HuH-7 (cell line): ENCODE data around the gene PLRG1.

Experiments used
- DNase-seq: peaks from one replicate; pipeline ENCODE4 v3.0.0; 2011; ENCODE audit warnings: low spot score

The PLRG1 gene

GRCh38 chr4:154573190-154573870 is 23.1 kb upstream of the PLRG1 start:
- DNase-seq: no peak

- DNase-seq: no peak
Measured at GRCh38 chr4:154569584-154569983, 19.4 kb upstream of the PLRG1 start.

DNA sequence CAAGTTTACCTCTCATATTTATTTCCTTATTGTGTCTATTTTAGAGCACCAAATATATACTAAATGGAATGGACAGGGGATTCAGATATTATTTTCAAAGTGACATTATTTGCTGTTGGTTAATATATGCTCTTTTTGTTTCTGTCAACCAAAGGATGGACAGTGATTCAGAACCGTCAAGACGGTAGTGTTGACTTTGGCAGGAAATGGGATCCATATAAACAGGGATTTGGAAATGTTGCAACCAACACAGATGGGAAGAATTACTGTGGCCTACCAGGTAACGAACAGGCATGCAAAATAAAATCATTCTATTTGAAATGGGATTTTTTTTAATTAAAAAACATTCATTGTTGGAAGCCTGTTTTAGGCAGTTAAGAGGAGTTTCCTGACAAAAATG is 18.8 kb upstream of the PLRG1 start:
- DNase-seq: no peak

- no peak for DNase-seq
Measured at GRCh38 chr4:154566639-154567204, 16.5 kb upstream of the PLRG1 start.

- no peak for DNase-seq
Measured at GRCh38 chr4:154565704-154566103, 15.5 kb upstream of the PLRG1 start.

- no peak for DNase-seq
Measured at GRCh38 chr4:154564311-154564710, 14.1 kb upstream of the PLRG1 start.

- DNase-seq: no peak
Measured at GRCh38 chr4:154562697-154563254, 12.6 kb upstream of the PLRG1 start, which contains the start of gene FGB. FGB (plus strand) TSS chr4:154563011; CDS start chr4:154563019, 8 bp downstream.

- no peak for DNase-seq
Measured at GRCh38 chr4:154560824-154561231, 10.6 kb upstream of the PLRG1 start.

GRCh38 chr4:154560419-154560801 is 10.2 kb upstream of the PLRG1 start:
- DNase-seq: no peak

DNA sequence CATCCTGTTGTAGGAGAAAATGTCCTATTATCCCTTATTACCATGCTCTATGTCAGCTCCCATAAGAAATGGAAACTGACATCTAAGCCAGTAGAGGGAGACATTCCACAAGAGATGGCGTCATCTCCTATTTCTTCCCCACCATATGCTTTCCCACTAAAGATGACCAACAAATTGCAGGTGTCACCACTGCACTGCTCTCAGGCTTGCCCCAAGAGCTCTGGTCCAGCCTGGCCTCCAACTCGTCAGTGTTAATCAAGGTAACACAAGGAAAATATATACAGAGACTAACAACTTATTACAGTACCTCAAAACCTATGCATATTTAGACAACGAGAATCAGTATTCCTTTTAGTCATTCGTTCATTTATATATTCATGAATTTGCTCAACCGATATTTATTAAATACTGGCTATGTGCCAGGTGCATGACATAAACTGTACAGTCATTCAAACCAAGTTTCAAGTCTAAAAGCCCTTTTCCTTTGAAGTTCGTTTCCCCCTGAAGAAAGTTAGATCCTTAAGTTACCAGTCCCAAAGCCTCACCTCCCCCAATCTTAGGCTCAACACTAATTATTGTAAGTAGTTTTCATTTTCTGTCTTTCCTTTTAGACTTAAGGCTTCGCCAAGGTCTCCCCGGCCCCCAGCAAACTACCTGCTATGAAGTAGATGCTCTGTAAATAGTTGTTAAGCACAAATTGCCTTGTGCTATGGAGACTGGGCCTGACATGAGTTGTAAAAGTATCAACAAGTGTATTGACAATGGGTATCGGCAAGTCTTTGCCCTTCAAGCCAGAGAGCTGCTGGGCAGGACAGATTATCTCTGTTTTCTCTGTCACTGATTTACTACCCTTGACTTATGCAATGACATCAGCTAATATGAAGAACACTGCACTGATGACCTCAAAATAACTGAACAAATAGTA is 9.6 kb upstream of the PLRG1 start:
- DNase-seq: peak; percentile 34

- no peak for DNase-seq
Measured at GRCh38 chr4:154559141-154559493, 8.9 kb upstream of the PLRG1 start.

DNA sequence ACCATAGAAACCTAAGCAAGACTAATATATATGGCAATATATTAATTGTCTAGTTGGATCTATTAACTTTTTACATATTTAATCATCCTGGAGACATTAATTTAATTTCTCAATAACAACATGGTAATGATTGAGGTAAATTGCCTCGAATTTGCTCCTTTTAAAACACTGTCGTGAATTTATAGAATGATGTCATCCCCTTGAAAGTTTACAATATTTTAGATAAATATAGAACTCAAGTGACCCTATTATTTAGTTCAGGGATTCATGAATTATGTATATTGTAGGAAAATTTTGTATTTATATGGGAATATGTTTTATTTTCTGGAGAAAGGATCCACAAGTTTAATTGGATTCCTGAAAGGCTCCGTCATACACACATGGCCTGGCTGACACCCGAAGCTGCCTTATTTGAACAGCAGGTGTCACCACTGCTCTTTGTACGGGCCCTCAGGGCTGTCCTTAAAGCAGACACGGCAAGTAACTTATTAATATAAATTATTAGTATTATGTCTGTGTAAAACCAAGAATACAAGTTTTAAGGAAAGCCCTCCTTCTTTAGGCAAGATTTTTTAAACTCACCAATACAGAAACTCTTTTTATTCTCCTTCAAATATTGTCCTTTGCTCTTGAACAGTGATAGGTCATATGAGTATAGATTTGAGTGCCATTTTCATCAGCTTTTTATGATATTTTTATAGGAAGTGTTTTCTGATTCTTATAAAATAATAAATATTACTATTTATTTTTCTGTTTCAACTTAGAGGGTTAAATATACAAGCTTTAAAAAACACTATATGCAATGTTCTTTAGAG is 1.9 kb upstream of the PLRG1 start:
- peak; percentile 27 for DNase-seq

GRCh38 chr4:154545689-154546088 is 4.5 kb downstream of the PLRG1 start:
- DNase-seq: no peak

GRCh38 chr4:154542271-154542879 is 7.8 kb downstream of the PLRG1 start:
- no peak for DNase-seq

DNA sequence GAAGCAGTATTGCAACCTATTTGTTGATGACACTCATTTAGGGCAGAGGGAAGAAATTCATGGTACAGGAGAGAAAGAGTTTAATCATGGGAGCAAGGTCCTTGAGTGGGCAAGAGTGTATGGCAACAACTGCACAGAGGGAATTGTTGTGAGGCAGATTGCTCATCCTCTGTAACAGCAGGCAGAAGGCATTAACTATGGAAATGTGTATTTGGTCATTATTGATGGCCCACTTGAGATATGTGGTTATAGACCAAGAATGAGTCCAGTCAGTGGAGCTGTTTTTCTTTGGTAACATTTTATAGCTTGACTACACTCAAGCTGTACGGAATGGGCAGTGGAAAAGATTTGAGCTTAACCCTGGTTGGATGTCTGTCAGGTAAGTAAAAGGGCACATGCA is 15.9 kb downstream of the PLRG1 start:
- no peak for DNase-seq

- no peak for DNase-seq
Measured at GRCh38 chr4:154529728-154530519, 20.3 kb downstream of the PLRG1 start.

GRCh38 chr4:154528869-154529268 is 21.3 kb downstream of the PLRG1 start:
- no peak for DNase-seq

GRCh38 chr4:154527308-154527707 is 22.9 kb downstream of the PLRG1 start:
- no peak for DNase-seq

GRCh38 chr4:154526151-154526550 is 24.0 kb downstream of the PLRG1 start:
- no peak for DNase-seq

GRCh38 chr4:154521607-154522006 is 28.6 kb downstream of the PLRG1 start:
- DNase-seq: no peak

- no peak for DNase-seq
Measured at GRCh38 chr4:154519214-154519613, 31.0 kb downstream of the PLRG1 start.
